GM18502 (cell line): Measurements from ENCODE around the gene LRRC36.
"Not testable (repeated sequence)": the region's sequence is repeated elsewhere in the genome, so short reads cannot be mapped to it uniquely, and the experiment has no call there.

Experiments used
- ATAC-seq: cut with Tn5 transposase; IDR thresholded peaks from one replicate; pipeline ENCODE4 v1.9.1; 2021; ENCODE audit warnings: mild to moderate bottlenecking; ENCODE audit not compliant: unreplicated experiment, poor library complexity

LRRC36 gene

DNA sequence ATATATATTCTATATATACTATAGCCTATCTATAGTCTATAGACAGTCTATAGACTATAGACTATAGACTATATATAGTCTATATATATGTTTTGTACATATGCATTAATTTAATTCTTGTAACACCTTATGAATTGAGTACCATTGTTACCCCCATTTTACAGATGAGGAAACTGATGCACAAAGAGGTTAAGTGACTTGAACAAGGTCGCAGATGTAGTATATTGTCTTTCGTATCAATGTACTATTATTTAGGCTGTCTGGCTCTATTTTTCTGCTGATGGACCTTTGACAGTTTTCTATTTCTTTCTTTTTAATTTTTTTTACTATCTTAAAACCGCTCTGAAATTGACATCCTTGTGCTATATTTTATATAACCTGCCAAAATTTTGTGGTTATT, 14.6 kb downstream of the LRRC36 start:
- ATAC-seq = no peak

DNA sequence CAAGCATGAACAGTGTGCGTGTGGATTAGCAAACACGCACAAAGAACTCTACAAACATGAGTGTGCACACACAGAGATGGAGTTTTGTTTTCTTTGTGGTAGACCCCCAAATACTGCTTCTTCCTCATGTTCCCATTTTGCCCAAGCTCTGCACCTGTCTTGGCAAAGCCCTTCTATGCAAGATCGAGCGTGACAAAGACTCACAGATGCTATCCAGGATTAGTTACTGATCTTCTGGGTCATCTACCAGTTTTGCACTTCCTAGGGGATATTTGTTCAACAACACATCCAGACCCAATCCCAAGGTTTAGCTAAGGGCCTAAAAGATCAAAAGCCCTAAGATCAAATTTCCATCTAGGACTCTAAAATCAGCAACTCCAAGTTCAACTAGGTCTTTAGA, 16.0 kb downstream of the LRRC36 start:
- no peak for ATAC-seq

DNA sequence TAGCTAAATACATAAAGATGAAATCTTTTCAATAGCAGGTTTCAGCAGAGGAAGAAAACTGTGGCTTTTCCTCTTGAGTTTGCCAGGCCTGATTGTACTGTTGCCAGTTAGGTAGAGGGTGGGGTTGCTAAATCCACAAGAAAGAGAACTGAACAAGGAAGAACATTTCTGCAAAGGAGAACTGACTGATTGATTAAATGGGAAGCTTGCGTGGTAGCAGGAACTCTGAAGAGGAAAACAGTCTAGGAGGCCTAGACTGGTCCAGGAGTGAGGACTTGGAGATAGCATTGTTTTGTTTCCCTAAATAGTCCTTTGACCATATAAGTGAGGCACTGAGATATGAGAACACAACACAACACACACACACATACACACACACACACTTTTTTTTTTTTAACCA, 18.8 kb downstream of the LRRC36 start:
- ATAC-seq = no peak

DNA sequence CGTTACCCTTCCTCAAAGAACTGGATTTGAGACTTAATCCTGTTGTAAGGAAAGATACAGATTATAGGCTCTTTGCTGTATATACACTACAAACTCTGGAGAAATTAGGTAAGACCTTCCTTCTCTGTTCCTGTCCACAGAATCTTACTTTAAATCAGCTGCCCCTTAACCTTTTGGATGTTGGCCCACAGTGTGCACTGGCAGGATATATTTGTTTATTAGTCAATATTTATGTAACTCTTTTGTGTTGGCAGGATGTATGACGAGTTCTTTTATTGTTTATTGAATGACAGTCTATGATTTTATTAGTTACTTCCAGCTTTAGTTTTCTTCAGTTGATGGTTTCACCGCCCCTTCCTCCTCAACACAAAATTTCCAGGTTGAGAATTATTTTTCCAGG, 19.7 kb downstream of the LRRC36 start:
- ATAC-seq = no peak

DNA sequence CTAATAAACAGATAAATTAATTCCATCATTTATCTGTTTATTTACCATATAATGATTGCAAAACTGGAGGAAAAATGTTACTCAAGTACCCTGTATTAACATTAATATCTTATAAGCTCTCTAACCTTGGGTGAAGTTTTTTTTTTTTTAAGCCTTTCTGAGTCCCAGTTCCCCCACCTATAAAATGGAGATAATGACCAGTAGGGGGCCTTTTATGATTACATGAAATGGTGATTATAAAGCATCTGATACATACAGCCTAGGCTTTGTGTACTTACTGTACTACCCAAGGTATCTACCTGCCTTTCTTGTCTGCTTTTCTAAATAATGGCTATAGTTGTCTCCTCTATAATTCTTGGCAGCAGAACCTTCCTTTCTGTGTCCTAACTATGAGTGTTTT, 22.6 kb downstream of the LRRC36 start:
- no peak for ATAC-seq

DNA sequence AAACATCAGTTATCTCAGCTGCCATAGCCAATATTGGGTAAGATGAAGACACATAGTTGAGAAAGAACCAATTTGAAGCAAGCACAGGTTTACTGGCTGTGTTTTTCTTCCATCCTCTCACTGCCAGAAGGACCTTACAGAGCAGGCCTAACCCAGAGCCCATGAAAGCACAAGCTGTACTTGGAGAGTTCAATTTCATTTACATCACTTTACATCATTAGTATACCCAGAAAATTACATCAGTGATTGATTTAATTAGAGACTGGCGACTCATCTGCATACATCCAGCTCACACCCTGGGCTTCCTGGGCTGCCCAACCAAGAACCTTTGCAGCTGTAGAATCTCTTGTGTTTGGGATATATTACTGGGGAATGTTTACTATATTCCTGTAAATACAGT, 23.7 kb downstream of the LRRC36 start:
- ATAC-seq = no peak

DNA sequence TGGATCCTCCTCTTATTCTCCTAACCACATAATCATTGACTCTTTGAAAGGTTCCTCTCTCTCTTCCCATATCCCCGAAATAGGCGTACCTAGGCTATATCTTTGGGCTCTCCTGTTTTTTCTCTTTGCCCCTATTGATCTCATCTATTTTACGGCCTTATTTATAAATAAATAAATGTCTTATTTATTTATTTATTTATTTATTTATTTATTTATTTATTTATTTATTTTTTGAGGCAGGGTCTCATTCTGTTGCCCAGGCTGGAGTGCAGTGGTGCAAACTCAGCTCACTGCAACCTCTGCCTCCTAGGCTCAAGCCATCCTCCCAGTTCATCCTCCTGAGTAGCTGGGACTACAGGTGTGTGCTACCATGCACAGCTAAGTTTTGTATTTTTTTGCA, 25.8 kb downstream of the LRRC36 start:
- ATAC-seq = not testable (repeated sequence)

DNA sequence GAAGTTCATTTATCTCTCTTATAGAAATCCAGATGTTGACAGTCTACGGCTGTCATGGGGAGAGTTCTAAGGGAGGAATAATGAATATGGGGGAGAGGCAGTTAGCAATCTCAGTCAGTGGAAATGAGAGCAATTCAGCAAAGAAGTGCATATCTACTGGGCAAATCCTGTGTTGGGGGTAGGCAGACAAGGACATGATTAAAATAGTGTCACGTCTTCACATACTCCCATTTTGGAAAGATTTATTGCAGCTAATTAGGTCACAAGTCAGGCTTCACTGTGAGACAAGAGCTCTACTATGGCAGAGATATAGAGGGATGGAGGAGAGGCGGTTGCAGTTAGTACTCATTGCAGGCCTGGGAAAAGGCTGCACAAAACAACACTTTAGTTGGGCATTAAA, 29.8 kb downstream of the LRRC36 start:
- ATAC-seq = no peak

DNA sequence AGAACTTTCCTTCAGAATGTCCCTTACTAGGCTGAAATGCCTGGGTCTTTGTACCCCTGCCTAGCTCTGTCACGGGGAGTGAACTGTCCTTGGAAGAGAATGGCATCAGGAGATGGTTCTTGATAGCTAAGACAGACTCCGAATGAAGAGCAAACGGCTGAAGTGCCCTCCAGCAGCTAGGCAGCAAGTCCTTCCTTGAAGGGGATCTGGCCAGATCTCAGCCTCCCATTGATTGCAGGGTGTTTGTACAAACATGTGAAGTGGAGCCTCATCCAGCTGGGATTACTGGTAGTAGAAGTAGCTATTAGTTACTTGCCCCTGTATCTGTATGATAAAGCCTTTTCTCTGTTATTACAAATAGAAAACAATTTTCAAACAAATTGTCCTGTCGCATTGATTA, 30.9 kb downstream of the LRRC36 start:
- ATAC-seq = no peak

DNA sequence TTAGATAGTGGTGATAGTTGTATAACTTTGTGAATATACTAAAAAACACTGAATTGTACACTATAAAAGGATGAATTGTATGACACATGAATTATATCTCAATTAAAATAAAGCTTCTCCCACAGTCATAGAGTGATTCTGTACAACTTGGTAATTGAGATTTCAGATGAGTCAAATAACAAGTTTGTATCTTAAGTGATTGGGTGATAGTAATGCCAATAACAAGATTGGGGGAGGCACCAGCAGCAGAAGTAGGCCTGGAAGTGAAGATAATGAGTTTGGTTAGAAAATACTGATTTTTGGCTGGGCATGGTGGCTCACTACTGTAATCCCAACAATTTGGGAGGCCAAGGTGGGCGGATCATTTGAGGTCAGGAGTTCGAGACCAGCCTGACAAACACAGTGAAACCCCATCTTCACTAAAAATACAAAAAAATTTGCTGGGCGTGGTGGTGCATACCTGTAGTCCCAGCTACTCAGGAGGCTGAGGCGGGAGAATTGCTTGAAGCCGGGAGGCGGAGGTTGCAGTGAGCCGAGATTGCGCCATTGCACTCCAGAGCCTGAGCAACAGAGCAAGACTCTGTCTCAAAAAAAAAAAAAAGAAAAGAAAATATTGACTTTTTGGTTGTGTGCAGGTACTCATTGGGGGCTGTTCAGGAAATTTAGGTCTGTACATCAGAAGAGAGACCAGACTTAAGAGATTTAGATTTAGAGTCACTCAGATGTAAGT, 33.1 kb downstream of the LRRC36 start:
- not testable (repeated sequence) for ATAC-seq

DNA sequence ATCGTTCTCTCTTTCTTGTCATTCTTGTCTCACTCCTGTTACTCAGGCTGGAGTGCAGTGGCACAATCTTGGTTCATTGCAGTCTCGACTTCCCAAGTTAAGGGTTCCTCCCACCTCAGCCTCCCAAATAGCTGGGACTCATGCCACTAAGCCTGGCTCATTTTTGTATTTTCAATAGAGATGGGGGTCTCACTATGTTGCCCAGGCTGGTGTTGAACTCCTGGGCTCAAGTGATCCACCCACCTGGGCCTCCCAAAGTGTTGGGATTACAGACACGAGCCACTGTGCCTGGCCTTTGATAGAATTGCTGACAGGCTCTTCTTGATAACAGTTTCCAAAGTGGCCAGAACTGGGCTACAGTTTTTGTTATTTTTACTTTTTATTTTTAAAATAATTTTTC, 34.4 kb downstream of the LRRC36 start:
- no peak for ATAC-seq

DNA sequence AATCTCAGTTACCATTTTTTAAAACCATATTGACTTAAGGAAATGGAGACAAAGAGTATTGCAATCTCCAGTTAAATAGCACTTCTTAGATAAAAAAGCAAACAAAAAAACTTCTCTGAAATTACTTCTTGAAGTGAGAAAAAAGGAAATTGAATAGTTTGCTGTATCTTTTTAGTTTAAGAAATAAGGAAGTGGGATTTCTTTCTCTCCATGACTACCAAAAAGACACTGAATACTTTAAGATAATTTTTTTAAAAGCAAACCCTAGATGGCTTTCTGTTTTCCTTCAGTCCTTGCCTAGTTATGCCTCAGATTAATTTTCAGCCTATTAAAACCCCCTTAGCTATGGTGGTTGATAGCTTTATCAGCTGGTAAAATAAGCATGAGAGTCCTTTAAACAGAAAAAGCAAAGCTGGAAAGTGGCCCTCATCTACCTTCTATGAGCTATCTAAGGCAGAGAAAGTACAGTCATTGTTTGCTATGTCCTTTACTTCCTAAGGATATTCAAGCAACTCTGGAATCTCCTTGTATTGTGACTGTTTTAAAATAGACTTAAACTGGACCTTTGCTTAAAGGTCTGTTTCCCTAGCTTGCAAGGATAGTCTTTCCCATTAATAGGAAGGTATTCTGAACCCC, 38.1 kb downstream of the LRRC36 start:
- ATAC-seq = no peak

DNA sequence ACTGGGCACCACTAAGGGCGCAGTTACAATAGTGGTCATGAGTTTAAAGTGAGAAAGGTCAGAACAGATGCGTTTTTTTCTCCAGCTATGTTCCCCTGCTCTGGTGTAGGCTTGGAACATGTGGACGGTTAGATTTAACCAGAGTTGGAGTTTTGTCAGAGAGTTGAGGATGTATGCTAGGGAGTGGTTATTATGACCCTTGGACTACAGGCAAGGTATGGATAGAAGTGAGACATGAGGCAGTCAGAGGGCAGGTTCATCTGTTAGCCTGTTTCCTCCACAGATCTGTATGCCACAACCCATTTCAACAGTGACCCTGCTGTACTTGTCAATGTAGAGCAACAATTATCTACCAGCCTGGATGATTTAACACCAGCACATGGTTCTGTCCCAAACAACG, 44.0 kb downstream of the LRRC36 start:
- ATAC-seq = no peak

DNA sequence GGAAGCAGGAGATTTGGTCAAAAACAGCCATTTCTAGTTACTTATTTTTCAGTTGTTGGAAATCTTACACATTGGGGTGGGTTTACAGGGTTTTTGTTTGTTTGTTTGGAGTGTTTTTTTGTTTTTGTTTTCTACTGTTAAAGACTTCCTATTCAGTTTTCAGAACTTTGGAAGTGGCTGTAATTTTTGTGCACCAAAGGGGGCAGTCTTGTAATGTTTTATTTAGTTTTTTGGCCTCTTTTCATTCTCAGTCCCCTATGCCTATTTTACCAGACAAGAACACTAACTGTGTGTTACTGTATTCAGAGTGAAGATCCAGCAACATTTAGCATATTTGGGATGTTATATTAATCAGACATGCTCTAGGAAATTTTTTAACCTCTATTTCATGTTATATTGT, 46.0 kb downstream of the LRRC36 start:
- no peak for ATAC-seq

DNA sequence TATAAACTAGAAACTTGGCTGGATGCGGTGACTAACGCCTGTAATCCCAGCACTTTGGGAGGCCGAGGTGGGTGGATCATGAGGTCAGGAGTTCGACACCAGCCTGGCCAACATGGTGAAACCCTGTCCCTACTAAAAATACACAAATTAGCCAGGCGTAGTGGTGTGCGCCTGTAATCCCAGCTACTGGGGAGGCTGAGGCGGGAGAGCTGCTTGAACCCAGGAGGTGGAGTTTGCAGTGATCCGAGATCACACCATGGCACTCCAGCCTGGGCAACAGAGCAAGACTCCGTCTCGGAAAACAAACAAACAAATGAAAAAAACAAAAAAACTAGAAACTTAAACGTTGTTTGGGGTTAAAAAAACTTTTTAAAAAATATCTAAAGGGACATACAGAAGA, 49.4 kb downstream of the LRRC36 start:
- not testable (repeated sequence) for ATAC-seq

DNA sequence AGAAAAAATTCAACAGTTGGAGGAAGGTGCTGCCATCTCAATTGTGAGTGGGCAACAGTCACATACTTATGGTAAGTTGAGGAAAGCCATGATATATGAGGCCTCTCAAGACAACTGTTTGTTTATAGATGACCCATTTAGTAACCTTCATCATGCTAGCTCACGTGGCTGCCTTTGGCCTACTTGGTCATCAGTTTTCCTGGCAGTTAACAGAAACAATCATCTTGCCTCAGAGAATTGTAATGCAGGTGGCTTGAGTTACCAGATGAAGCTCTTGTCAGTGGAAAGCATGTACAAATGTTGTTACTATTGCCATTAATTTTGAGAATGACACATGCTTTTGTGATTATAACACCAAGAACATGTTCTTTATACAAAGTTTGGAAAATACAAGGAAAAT, 52.0 kb downstream of the LRRC36 start:
- no peak for ATAC-seq

DNA sequence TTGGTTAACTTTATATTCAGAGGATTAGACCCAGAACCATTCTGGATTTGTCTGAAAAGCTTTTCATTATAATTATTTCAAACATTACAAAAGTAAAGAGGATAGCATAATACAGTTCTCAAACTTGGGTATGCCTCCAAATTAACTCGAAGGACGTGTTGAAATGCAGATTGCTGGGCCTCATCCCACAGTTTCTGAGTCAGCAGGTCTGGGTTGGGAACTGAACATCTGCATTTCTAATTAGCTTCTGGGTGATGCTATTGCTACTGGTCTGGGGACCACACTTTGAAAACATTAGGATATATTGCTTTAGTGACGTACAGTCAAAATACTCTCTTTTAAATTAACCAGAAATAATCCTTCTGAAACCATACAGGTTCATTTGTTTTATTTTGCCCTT, 56.7 kb downstream of the LRRC36 start:
- ATAC-seq = no peak

DNA sequence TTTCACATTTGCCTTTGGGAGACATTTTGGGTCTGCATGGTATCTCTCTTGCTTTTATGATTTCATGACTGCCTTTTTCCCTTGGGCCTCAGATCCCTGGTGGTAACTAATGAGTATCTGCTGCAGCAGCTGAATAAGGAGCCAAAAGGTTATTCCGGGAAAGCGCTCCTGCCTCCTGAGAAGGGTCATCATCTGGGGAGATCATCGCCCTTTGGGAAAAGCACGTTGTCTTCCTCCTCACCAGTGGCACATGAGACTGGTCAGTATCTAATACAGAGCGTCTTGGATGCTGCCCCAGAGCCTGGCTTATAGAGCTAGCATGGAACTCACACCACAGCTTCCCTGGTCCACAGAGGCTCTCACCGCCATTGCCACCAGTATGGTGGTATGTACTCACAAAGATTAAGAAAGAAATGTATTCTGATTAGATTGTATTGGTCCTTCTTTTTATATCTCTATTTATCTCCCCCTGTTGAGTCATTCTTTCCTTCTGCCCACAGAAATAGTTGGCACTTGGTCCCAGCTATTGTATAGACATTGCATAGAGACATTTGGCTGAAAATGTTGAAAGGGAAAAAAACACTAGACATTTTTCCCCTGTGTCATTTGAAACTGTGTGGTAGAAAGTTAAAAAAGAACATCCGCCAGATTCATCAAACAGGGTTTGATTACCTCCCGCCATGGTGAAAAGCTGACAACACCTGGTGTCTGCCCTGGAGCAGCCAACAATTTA, 58.3 kb downstream of the LRRC36 start:
- no peak for ATAC-seq

DNA sequence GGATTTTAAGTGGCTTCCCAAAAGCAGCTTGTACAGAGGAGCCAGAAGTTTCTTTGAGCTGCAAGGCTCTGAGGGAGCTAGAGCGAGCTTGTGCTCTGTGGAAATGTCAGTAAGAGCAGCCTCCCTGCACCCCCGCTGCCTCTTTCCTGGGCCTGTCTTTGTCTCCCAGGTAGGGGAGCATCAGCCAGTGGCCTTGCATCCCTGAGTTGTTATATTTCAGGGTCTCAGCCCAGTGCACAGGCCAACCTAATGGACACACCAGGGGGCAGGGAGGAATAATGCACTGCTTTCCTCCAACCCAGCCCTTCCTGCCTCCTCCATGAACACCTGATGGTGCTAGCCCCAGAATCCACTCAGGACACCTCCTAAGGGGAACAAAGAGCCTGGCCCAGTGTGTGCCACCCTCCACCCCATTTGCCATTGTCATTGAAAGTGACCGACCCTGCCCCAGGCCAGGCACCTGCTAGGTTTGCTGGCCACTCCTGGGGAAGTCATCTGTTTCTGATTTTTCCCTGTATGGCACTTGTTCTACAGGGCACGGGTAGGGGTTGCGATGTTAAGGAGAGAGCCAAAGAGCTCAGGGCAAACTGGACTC, 60.3 kb downstream of the LRRC36 start:
- no peak for ATAC-seq

DNA sequence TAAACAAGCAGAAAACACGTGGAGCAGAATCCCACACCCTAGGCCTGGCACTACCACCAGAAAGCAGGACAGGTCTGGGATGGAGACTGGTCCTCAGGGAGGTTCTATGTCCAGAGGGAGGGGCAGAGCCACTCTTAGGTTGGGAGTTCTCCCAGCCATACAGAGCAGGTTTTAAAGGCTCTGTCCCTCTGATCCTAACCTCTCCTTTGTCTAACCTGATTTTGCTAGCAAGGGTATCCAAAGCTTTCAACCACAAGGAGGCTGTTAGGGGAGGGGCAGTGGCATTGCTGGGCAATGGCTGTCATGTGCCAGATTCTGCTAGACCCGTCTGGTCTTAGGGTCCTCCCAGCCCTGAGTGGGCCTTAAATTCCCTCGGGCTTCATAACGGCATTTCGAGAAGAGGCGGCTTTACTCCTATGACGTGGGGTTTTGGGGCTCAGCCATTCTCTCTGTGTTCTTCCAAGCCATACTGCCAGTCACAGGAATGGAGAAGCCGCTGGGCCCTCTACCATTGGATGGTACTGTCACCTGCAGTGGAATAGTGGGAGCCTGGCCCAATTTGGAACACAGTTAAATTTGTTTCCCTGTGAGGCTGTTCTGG, 61.0 kb downstream of the LRRC36 start:
- ATAC-seq = no peak

DNA sequence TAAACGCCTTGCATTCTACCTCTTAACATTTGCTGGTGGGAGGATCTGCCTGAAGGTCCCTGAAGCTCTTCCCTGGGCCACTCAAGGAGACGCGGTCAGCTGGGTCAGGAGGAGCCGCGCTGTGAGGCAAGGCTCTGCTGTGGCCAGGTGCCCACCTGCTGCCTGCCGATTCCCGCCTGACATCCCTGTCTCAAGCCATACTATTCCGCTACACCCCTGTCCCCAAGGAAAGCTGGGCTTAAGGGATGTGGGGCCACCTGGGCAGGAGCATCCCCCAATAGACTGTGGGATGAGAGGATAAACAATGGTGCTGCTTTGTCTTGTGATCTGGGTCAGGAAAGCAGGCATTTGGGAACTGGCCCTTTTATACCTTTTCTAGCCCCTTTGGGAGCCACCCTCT, 61.6 kb downstream of the LRRC36 start:
- ATAC-seq = no peak
